Measurements from ENCODE around the gene RAB40C.

The RAB40C gene

DNA sequence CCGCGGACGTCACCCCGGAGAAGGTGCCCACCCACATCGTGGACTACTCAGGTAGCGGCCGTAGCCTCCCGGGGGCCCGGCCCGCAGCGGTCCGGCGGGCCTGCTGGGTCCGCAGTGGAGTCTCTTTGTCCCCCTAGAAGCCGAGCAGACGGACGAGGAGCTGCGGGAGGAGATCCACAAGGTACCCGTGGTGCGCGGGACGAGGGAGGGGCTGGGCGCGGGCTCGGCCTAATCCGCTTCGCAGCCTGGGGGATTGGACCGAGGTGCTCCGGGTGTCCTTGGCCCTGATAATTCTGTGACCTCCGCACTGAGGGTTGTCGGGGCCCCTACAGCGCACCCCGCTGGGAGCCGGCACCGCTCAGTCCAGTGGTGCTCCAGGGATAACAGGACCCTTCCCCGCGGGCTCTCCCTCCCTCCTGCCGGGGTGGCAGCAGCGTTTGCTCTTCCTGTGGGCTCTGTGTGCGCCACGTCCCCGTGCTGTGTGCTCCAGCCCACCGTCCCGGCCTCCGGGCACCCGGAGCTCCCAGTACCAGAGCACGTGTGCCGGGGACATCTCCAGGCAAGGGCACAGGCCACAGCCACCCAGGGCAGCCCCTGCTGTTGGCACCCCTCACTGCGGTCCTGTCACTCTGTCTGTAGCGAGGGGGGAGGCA lies 78.8 kb downstream of the RAB40C start:
- no peak for DNase-seq (ENCODE audit: low read depth)

DNA sequence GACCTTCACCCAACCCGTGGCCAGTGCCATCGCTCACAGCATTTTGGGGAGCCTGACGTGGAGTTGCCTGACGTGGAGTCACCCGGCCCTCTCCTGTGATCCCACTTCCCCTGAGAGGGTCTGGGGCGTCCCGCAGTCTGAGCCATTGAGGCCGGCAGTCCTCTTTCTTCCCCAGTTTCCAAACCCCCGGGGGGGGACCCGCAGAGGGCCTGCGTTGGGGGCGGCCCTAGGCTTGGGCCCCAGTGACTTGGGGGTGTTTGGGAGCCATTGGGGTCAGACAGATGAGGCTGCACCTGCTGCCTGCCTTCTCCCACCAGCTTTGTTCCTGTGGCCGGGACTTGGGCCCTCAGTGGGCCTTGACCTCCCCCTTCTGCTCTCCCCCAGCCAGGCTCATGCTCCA lies 79.8 kb downstream of the RAB40C start:
- no peak for DNase-seq (ENCODE audit: low read depth)

DNA sequence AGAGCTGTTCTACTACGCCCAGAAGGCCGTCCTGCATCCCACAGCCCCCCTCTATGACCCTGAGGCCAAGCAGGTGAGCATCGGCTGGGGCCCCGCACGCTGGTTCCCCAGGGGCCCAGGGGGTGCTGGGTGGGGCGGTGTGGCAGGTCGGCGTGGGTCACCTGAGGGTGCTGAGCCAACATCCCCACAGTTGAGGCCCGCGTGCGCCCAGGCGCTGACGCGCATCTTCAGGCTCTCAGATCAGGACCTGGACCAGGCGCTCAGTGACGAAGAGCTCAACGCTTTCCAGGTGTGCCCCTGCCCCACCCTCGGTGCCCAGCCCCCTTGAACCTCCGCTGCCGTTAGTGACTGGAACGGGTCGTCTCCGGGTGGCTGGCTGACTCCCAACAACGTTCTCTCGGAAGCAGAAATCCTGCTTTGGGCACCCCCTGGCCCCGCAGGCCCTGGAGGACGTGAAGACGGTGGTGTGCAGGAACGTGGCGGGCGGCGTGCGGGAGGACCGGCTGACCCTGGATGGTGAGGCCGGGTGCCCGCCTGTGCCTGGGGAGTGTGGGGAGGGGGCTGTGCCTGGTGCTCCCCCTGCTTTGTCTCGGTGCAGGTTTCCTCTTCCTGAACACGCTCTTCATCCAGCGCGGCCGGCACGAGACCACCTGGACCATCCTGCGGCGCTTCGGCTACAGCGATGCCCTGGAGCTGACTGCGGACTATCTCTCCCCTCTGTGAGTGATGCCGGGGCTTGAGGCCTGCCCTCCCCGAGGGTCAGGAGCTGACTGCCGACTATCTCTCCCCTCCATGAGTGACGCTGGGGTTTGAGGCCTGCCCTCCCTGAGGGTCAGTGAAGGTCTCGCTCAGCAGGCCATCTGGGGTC lies 80.9 kb downstream of the RAB40C start:
- no peak for DNase-seq (ENCODE audit: low read depth)

DNA sequence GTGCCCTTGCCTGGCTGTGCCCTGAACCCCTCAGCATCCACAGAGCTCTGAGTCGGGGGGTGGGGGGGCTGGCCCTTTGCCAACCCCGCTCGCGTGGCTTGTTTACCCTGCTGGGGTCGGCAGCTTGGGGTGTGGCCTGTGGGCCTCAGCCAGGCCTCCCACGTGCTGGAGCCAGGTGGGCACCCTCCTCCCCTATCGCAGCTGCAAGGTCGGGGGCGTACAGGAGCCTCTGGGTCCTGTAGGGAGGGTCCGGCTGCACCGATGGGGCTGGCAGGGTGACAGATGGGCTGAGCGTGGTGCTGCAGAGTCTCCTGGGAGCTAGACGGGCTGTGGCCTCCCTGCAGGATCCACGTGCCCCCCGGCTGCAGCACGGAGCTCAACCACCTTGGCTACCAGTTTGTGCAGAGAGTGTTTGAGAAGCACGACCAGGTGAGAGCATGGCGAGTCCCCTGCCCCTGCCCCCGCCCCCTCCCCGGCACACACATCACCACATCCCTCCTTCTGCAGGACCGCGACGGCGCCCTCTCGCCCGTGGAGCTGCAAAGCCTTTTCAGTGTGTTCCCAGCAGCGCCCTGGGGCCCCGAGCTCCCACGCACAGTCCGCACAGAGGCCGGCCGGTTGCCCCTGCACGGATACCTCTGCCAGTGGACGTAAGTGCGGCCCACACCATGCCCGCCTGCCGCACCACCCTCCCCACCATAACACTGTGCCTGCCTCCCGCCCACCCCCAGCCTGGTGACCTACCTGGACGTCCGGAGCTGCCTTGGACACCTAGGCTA lies 81.7 kb downstream of the RAB40C start:
- DNase-seq (ENCODE audit: low read depth) = no peak

DNA sequence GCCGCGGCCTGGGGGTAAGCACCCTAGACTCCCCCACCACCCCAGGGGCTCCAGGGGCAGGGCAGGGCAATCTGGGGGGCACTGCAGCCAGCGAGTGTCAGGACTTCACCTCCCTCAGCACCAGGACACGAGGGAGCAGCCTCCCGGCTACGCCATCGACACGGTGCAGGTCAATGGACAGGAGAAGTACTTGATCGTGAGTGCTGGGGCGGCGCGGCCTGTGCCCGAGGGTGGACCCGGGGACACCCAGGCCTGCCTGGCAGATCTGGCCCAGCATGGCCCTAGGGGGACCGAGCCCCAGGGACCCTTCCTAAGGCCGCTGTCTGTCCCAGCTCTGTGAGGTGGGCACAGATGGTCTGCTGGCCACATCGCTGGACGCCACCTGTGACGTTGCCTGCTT lies 82.5 kb downstream of the RAB40C start:
- no peak for DNase-seq (ENCODE audit: low read depth)

DNA sequence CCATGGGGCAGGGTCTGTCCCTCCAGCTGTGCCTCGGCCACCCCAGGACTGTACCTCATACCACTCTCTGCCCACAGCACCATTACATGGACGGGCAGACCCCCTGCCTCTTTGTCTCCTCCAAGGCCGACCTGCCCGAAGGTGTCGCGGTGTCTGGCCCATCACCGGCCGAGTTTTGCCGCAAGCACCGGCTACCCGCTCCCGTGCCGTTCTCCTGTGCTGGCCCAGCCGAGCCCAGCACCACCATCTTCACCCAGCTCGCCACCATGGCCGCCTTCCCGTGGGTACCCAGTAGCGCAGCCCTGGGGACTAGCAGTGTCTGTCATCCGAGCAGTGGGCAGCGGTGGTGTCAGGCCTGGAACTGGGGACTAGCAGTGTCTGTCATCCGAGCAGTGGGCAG lies 83.0 kb downstream of the RAB40C start:
- no peak for DNase-seq (ENCODE audit: low read depth)

DNA sequence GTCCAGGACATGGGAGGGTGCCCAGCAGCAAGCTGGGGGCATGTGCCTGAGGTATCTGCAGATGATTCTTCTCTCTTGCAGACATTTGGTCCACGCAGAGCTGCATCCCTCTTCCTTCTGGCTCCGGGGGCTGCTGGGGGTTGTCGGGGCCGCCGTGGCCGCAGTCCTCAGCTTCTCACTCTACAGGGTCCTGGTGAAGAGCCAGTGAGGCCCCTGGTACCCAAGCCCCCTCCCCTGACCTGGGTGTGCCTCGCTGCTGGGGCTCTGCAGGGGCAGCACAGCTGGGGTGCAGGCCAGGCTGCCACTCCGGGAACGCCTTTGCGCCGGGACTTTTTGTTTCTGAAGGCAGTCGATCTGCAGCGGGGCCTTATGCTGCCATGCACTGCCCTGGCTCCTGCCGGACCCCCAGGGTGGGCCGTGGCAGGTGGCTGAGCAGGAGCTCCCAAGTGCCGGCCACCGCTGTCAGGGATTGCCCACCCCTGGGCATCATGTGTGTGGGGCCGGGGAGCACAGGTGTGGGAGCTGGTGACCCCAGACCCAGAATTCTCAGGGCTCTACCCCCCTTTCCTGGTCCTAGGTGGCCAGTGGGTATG lies 83.6 kb downstream of the RAB40C start:
- no peak for DNase-seq (ENCODE audit: low read depth)

DNA sequence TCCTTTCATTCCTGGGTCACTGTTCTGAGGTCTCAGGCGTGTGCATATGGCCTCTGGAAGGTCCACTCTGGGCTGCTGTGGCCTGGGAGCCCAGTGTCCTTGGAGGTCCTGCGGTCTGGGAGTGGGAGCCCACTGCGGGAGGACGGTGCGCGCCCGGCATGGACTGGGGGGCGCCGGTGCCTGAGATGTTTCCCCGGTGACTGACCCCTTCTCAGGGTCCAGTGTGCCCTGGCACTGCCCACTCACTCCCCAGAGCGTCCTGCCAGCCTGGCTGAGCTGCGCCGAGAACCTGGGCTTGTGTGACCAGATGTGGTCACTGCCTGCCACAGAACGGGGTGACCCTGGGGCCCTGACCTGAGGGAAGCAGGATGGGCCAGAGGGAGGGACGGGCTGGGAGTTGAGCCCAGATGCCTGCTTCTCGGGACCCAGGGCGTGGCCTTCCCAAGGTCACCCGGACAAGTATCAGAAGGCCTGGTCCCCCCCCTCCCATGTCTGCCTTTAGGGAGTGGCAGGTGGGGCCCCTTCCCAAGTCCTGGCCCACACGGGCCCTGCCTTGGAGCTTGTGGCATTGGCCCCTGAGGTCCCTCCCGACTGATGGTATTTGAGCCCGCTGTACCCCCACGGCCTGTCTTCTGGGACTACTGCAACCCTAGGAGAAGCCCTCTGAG lies 84.5 kb downstream of the RAB40C start:
- DNase-seq (ENCODE audit: low read depth) = no peak

DNA sequence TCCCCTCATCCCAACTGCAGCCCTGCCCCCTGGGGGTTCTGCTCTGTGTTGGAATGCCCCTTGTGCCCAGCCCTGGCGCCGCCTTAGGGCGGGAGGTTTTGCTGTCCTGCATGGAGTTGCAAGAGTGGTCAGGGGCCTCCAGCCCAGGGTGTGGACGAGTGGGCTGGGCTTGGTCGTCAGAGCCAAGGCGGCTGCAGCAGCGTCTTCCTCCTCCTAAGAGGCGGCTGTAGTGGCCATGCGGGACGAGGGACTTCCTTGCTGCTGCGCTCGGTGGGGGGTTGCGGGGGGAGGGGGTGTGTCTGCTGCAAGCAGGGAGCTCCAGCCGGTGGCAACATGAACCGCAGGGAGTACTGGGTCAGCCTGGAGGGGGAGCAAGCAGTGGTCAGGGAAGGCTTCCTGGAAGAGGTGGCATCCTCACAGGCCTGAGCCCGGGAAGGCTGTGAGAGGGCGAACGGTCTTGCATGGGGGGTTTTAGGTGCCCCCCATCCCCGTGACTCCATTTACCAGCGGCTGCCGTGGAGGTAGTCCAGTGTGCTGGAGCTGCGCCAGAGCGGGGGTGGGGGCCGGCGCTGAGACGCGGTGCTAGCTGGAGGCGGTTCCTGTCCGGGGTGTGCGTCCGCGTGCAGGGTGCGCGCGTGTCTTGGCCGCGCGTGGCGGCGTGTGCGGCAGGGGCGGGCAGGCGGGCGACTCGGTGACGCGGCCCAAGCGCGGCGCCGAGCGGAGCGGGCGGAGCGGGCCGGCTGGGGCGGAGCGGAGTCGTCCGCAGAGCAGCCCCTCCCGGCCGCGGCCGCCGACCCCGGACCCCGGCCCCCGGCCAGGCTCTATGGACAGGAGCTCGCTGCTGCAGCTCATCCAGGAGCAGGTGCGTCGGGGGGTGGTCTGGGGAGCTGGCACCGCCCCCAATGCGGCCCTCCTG lies 85.4 kb downstream of the RAB40C start, which contains the start of gene RHBDL1:
Gene RHBDL1, plus strand, starts transcription at position 704 of the 916 bp plus-strand sequence. Its CDS starts 120 bp downstream, at position 824.
- DNase-seq (ENCODE audit: low read depth) = no peak

DNA sequence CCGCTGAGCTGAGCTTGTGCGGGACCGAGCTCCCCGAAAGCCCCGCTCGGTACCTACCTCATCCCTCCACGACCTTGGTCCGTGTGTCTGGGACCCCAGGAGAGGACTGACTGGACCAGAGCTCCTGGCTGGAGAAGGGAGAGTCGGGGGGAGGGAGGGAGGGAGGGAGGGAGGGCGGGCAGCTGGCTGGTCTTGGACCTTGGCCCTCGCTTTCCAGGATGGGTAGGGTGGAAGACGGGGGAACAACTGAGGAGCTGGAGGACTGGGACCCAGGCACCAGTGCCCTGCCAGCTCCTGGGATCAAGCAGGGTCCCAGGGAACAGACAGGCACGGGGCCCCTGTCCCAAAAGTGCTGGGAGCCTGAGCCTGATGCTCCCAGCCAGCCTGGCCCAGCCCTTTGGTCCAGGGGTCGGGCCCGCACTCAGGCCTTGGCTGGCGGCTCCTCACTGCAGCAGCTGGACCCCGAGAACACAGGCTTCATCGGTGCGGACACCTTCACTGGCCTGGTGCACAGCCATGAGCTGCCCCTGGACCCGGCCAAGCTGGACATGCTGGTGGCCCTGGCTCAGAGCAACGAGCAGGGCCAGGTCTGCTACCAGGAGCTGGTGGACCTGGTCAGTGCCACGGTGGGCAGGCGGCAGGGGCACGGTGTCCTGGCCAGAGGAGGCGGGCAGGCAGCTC lies 86.2 kb downstream of the RAB40C start:
- DNase-seq (ENCODE audit: low read depth) = no peak

DNA sequence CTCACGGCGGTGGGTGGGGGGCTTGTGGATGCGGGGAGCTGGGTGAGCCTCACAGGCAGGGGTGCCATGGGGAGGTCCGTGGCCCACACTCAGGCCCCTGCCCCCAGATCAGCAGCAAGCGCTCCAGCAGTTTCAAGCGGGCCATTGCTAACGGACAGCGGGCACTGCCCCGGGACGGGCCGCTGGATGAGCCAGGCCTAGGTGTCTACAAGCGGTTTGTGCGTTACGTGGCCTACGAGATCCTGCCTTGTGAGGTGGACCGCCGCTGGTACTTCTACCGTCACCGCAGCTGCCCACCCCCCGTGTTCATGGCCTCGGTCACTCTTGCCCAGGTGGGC lies 86.7 kb downstream of the RAB40C start:
- DNase-seq (ENCODE audit: low read depth) = no peak

DNA sequence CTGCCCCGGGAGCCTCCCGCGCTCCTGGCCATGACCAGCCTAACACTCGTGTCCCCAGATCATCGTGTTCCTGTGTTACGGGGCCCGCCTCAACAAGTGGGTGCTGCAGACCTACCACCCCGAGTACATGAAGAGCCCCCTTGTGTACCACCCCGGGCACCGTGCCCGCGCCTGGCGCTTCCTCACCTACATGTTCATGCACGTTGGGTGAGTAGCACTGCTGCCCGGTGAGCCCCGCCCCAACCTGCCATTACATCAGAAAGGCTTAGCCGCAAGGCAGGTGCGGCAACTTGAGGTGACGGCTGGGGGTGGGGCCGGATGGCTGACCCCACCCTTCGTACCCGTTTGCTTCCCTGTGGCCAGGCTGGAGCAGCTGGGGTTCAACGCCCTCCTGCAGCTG lies 87.0 kb downstream of the RAB40C start:
- no peak for DNase-seq (ENCODE audit: low read depth)

DNA sequence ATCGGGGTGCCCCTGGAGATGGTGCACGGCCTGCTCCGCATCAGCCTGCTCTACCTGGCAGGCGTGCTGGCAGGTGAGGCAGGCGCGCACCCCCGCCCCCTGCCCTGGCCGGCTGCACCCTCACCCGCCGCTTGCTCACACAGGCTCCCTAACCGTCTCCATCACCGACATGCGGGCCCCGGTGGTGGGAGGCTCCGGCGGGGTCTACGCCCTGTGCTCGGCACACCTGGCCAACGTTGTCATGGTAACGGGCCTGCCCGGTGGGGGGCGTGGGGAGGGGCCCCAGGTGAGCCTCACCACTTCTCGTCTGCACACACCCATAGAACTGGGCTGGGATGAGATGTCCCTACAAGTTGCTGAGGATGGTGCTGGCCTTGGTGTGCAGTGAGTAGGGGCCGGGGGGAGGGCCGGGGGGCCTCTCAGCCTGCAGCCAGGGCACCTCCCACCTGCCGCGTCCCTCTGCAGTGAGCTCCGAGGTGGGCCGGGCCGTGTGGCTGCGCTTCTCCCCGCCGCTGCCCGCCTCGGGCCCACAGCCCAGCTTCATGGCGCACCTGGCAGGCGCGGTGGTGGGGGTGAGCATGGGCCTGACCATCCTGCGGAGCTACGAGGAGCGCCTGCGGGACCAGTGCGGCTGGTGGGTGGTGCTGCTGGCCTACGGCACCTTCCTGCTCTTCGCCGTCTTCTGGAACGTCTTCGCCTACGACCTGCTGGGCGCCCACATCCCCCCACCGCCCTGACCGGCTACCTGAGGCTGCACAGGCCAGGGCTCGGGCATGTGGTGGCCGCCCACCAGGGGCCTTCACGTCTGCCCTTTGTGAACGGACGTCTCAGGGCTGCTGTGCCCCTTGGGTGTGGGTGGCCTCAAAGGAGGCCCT lies 87.7 kb downstream of the RAB40C start:
- DNase-seq (ENCODE audit: low read depth) = no peak

DNA sequence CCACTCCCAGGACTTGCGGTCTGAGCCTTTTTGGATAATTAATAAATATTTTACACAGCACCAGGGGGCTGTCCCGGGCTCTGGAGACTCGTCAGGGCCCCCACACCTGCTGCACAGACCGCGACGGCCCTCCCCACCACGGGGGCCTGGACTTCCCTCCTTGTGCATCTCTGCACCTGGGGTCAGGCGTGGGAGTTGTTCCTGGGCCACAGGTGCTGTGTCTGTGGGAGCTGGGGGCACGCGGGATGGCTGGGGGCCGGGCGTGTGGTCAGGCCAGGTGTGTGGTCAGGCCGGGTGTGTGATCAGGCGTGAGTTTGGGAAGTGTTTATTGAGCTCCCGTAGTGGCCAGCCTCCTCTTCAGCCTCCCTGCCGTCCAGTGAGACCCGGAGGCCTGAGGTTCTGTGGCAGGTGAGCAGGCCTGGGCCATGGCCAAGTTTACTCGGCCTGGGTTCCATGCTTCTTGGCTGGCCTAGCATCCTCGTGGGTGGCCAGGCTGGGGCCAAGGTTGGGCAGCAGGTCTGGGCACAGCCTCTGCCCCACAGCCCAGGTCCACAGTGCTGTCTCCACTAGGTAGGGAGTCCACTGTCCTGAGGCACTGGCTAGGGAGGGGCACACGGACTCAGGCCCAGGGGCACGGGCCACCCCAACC lies 88.5 kb downstream of the RAB40C start:
- no peak for DNase-seq (ENCODE audit: low read depth)
